NCI-H1092 (cell line): Measurements from ENCODE around the gene INO80D.
"Not testable (repeated sequence)": the region's sequence is repeated elsewhere in the genome, so short reads cannot be mapped to it uniquely, and the experiment has no call there.

Experiments used
- DNase-seq: peaks from one replicate; lab custom pipeline; 2025; lab: John Stamatoyannopoulos, UW

Gene INO80D

DNA sequence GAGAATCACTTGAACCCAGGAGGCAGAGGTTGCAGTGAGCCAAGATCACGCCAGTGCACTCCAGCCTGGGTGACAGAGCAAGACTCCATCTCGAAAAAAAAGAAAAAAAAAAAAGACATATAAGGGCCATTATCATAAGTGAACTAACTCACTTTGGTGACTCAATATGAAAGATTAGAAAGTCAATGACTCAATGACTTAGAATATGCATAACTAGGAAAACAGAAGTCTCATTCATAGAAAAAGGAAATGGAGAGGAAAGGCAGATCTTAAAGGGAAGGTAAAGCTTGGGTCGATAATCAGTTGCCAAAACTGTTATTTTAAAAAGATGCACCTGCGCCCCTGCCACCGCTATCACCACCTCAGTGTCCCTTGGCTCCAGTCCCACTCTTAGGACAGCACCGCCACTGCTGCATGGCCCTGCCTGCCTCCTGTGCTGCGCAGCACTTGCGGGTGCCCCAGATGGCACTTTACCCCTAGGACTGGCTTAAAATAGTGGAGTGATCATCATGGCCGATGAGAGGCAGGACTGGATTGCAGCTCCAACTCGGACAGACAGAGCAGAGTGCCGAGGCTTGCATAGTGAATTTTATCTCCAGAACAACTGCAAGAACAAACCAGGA lies 54.7 kb downstream of the INO80D start:
- DNase-seq, result no peak

DNA sequence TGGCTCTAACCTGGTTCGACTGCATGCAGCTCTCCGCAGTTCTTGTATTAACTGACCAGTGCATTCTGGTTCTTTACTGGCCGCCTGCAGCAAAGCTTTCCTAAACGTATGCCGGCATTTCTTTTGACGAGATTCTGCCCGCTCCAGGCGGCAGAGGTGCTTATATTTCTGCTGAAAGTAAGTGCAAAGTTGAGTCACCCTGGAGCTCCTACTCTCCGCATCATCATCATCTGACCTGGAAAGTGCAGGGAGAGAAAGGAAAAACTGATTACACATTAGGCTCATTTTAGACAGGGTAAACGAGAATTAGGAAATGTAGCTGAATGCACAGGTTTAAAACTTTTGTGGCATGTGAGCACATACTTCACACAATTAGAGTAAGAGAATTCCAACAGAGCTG lies 57.9 kb downstream of the INO80D start:
- DNase-seq, result no peak

DNA sequence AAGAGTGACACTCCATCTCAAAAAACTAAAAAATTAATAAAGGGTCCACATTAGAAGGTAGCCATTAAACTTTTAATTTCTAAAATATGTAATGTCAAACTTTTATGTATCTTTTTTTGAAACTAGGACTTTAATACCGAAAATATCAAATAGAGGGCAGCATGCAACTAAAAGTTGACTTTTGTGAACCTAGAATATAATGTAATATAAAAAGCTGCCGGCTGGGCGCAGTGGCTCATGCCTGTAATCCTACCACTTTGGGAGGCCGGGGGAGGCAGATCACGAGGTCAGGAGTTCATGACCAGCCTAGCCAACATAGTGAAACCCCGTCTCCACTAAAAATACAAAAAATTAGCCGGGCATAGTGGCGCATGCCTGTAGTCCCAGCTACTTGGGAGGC lies 62.8 kb downstream of the INO80D start:
- no peak for DNase-seq

DNA sequence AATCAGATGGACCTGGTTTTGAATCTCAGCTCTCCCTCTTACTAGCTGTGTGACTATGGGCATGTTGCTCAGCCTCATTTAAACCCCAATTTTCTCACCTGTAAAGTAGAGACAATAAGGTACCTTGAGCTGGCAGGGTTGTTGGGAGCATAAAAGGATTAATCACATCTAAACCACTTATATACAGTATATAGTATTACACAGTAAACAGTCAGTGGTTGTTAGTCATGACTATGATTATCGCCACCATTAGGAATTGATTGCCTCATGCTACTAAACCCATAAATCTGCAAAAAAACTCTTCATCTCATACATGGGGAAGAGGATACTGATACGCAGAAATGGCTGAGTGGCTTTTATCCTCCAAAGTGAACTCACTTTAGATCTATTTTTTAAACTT lies 65.8 kb downstream of the INO80D start:
- DNase-seq, result no peak

DNA sequence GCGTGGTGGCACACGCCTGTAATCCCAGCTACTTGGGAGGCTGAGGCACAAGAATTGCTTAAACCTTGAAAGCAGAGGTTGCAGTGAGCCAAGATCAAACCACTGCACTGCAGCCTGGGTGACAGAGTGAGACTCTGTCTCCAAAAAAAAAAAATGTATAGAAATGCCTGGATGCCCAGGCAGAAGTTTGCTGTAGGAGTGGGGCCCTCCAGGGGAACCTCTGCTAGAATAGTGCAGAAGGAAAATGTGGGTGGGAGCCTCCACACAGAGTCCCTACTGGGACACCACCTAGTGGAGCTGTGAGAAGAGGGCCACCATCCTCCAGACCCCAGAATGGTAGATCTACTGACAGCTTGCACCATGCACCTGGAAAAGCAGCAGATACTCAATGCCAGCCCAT lies 70.2 kb downstream of the INO80D start:
- not testable (repeated sequence) for DNase-seq

DNA sequence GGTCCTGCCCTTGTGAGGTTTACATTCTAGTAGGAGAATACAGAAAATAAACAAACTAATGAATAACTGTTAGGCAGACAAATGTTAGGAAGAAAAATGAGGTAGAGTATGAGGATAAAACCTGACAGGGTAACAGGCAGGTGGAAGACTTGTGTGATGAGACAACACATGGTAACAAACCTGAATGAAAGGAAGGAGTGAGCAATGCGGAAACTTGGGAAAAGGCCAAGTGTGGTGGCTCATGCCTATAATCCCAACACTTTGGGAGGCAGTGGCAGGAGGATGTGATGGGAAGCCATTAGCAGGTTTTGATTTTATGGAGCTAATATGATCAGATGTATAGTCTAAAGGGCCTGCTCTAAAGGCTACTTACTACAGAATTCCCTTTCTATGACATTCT lies 74.2 kb downstream of the INO80D start:
- DNase-seq, result no peak

DNA sequence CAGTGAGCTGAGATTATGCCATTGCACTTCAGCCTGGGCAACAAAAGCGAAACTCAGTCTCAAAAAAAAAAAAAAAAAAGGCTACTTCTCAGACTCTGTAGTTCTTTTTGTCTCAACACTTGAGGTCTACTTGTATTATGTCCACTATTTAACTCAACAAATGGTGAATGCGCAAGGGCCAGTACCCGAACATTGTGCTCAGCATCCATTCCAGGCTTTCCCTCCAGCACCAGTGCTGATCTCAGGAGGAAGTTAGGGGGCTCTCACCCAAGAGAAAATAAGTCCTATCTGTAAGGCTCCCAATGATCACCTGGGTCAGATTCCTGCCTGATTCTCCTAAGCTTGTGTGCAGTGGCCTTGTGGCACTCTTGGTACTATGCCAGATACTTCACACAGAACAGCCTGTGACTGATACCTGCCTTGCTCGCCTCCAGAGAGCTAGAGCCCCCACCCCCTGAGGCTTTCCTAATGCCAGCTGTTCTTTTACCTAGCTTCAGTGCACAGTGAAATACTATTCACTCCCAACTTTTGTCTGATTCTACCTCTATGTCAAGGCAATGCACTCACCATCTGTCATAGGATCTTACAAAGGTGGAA lies 74.9 kb downstream of the INO80D start:
- DNase-seq, result no peak

DNA sequence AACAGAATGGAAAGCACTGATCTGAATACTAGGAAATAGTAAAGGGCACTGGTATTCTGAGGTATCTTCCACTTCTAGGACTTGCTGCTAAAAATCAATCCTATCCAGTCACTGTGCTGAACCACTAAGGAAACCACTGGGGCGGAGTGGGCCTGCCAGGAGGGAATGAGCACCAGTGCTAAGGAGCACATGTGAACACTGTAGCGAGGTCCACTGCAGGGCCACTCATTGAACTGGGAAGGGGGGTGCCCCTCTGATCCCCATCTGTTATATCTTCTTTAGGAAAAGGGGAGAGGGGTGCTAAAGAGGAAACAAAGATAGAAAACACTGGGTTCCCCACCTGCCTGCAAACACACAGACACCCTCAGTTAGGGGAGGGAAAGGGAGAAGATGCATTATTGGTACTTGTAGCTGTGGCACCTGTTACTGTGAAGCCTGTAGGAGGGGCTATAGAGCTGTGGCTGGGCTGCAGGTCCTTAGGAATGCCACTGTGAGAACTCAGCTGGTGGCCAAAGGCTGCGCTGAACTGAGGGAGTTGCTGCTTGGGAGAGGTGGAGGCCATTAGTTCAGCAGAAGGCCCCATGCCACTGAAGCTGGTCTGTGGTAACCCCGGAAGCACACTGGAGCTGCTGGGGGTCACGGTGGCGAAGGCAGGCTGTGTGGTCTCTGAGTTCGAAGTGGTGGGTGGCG lies 81.8 kb downstream of the INO80D start:
- no peak for DNase-seq

DNA sequence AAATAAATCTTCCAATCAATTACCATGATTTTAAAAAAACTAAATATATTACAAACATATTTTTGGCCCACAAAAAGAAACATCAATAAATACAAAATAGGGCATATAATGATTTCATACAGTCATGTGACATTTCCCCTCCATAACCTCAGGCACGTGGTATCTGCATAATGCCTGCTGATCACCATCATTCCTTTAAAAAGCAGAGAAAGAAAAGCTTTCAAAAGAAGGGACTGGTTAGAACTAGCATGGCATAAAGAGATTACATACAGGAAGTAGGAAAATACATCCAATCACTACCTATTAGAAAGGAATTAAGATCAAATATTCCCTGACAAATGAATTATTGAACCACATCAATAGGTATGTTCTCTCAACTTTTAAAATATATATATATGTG lies 83.5 kb downstream of the INO80D start:
- DNase-seq, result no peak

DNA sequence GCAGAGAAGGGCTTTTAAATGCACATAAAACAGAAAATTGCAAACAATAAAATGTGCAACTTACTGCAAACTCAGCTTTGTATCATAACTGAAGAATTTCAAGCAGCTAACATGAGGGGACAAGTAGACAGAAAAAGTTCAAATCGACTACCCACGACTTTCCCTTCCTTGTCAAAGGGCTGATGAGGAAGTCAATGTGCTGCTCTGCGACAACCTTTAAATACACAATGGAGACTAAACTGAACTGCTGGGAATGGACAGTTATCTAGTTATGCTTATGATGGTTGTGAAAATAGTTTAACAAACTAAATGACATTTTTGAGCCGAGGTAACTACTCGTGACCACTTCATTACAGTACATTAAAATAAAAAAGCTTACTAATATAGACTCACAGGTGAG lies 84.1 kb downstream of the INO80D start:
- DNase-seq, result no peak

DNA sequence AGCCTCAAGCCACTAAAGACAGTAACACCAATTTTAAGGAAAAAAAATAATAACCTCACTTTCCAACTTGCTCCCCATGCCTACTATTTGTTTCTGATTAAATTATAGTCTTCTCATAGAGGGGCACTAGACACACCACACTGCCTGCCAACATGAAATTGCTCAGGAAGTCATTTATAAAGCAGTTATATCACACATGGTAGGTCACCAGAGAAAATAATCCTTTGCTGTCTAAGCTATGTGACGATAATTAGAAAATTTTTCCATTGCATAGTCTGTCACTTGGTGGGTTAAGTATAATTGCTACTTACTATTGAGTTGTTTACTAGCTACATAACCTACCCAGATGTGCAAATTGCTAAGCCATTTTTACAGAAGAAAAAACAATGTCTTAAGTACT lies 85.2 kb downstream of the INO80D start:
- DNase-seq, result no peak

DNA sequence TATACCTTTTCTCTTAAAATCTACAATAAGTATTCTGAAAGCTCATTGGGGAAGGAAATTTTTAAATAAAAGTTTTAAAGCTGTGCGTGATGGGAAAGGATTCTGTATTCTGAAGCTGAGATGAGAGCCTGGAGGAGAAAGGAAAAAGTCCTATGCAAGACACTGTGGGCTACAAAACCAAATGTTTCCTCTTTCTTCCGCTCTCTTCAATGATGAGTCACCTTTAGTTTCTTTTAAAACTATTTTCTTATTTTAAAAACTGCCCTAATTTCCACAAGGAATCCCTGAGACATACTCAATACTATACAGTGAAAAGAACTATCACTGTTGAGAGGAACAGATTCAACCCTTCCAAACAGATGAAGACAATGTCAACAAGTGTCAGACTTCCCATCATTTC lies 87.4 kb downstream of the INO80D start:
- DNase-seq, result no peak

DNA sequence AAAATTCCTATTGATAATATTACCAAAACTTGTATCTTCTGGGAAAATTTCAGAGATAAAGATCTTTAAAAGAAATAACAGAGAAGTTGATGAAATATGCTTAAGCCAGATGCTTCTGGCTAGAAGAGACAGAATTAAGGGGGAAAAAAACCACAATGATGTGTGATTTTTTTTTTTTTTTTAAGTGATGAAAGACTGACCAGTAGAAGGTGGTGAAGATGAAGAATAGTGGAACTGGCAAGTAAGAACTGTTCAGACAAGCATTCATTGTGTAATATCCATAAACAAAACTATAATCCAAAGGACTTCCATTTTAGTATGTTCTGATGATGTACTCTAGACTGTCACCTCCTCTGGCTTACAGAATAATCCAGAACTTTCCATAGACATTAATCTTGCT lies 89.8 kb downstream of the INO80D start:
- DNase-seq, result no peak

DNA sequence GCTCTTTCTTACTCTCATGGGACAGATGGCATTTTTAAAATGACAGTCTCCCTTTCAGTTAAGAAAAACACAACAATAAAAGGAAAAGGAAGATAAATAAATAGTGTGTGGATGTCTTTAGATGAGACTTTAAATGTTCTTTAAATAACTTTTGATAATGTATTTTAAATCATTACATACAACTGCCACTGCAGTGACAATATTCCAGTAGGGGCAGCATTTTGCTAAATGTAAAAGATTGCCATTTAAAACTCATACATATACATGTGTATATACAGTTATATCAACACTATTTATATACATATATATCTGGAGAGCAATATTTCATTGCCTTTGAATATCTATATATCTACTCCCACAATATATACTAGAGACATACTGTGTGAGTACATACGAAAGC lies 90.7 kb downstream of the INO80D start:
- no peak for DNase-seq

DNA sequence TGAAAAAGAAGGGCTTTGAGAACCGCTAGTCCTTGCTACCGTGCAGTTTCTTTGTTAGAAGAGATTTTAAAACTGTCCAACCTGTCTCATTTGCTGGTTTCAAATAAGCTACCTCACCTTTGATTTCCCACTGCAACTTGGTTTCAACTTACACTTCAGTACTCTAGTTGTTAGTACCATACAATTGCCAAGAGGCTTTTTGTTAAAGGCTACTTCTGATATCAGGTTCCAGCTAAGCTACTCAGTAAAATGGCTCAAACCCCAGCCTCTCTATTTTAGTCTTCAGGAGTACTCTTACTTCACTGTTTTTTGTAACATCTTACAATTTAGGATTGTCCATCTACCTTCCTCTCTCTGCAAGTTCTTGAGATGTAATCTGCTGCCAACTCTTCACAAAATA lies 91.6 kb downstream of the INO80D start:
- no peak for DNase-seq

DNA sequence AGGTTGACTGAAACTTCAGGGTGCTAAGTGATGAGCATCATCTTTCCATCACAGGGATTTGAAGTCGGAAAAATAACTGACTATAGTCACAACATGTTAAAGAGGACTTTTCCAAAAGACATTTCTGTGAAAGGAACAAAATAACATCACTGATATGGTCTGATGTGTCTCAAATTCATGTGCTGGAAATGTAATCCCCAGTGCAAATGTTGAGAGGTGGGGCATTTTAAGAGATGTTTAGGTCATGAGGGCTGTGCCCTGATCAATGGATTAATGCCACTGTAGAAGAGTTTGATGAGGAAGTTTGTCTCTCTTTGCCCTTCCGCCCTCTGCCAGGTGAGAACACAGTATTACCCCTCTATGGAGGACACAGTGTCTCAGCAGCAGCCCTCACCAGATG lies 95.9 kb downstream of the INO80D start:
- no peak for DNase-seq

DNA sequence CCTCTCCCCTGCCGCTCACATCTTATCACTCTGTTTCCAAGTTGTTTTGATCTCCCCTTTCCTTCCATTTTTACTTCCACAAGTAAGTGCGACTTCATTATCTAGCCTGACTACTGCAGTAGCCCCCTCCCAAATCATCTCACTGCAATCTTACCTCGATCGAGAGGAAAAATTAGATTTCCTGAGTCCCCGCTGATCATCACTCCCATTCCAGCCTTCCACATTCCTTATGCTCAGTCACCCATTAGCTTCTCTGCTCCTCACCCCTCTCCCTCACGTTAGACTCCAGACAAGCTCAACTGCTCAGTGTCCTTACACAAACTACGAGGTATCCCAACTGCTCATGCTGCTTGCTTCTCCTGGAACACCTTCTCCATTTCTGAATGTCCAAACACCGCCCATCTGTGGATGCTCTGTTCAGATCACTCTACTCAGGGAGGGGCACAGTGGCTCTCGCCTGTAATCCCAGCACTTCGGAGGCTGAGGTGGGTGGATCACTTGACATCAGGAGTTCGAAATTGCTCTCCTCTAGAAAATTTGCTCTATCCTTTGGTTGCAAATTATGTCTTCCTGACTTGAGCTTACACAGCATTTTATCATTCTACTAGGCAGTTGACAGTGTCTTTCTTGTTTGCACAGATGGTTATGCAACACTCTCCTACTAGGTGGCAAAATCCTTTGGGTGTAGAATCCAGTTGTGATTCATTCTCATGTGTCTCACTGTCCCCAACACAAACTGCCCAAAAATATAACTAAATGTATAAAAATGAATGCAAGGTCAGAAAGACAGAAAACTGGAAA lies 96.5 kb downstream of the INO80D start:
- no peak for DNase-seq

DNA sequence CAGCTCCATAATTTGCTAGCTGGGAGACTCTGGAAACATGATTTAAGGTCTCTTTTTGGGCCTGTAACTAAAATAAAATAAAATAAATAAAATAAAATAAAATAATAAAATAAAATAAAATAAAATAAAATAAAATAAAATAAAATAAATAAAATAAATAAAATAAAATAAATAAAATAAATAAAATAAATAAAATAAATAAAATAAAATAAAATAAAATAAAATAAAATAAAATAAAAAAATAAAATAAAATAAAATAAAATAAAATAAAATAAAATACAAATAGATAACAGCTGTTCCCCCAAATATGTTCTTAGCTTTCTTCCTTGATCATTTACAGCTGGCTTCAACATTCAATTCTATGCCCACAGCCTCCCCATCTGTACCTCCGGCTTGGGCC lies 97.3 kb downstream of the INO80D start:
- DNase-seq, result not testable (repeated sequence)

DNA sequence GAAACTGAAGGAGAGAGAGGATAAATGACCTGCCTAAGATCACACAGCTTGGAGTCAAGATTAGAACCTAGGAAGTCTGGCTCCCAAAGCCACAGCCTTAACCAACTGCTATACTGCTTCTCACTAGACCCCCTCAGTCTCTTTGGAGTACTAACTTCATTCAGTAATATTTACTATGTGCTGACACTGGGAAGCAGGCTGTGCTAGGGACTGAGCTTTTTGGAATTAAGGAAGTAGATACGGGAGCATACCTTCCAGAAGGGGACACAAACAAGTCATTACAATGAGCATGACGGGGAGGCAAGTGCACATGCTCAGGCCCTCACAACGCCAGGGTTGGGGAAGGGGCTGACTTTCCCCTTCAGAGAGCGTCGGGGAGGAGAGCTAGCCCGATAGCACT lies 97.7 kb downstream of the INO80D start:
- no peak for DNase-seq

DNA sequence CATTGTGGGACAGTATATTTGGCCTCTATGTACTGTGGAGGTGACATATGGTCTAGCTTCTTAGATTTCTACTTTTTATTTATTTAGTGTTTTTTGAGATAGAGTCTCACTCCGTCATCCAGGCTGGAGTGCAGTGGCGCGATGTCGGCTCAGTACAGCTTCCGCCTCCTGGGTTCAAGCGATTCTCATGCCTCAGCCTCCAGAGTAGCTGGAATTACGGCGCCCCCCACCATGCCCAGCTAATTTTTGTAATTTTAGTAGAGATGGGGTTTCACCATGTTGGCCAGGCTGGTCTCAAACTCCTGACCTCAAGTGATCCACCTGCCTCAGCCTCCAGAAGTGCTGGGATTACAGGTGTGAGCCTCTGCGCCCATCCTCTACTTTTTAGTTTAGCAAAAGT lies 99.6 kb downstream of the INO80D start:
- DNase-seq, result not testable (repeated sequence)

DNA sequence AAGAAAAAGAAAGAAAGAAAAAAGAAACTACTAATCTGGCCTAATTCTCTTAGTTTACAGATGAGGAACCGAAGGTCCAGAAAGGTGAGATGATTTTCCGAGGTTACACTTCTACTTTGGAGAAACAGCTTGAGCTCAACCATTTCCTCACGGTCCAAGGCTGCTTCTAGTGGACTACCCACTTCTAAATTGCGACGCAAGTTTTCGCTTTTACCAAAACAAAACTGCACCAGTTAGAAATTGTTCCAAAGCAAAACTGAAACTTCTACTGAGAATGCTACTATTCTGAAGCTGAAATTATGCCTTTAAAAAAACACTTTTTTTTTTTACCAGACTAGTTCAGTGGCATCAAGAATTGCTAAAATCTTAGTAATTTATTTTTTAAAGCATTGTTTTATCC lies 101.6 kb downstream of the INO80D start:
- no peak for DNase-seq

DNA sequence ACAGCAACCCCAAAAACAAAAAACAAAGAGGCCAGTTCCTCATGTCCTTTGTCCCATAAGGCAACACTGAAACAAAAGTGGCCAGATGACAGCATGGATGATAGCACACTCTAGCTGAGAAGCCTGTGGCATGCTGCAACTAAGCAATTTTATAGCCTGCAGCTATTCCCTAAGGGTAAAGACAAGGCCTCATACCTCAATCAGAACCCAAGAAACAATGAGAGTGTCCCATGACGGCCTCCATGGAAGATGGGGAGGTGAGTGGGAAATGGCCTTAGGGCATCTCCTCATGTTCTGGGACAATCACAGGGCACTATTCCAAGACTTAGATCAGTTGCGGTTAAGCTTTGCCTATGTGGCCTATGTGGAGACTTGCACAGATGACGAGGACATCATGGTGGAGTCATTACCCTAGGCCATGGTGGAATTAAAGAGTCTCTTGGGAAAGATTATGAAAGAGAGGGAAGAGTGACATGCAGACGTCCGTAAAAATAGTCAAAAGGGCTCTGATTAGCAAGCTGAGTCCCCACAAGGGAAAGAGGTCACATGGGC lies 103.1 kb downstream of the INO80D start:
- no peak for DNase-seq

DNA sequence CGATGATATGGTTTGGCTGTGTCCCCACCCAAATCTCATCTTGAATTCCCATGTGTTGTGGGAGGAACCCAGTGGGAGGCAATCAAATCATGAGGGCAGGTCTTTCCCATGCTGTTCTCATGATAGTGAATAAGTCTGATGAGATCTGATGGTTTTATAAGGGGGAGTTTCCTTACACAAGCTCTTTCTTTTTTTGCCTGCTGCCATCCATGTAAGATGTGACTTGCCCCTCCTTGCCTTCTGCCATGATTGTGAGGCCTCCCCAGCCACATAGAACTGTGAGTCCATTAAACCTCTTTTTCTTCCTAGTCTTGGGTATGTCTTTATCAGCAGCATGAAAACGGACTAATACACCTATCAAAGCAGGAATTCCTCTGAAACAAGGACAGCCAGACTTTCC lies 107.2 kb downstream of the INO80D start:
- not testable (repeated sequence) for DNase-seq
